Right atrium auricular region (tissue), 2 donors: ENCODE measurements around the gene ZDHHC16. TPM values are rescaled to one million over a fixed set of nuclear protein-coding genes. Genes with fewer than 3 reads are reported as not detected.
"Not testable (repeated sequence)": the region's sequence is repeated elsewhere in the genome, so short reads cannot be mapped to it uniquely, and the experiment has no call there.

ENCODE experiments used
- DNase-seq: peaks from one replicate; pipeline ENCODE4 v3.0.0-alpha.2; 2019; ENCODE audit warnings: low spot score
- H3K27ac ChIP-seq, 2 donors: fragments of 200-600 bp; sonication (generic); 1 replicate in 1 of 2; 2 replicates in 1 of 2; pipeline ENCODE4 v1.5.1; 2016 to 2019
- H3K27me3 ChIP-seq, 2 donors: fragments of 200-600 bp; sonication (generic); one replicate each; pipeline versions ENCODE4 v1.5.1 to v1.6.0; 2017 to 2019
- H3K36me3 ChIP-seq: fragments of 200-600 bp; sonication (generic); one replicate; pipeline ENCODE4 v1.5.1; 2016
- H3K4me1 ChIP-seq, 2 donors: fragments of 200-600 bp; sonication (generic); one replicate each; pipeline versions ENCODE4 v1.5.1 to v1.6.0; 2017 to 2019
- H3K4me3 ChIP-seq, 2 donors: fragments of 200-600 bp; sonication (generic); 1 replicate in 1 of 2; 2 replicates in 1 of 2; pipeline ENCODE4 v1.5.1; 2017 to 2019; ENCODE audit warnings: mild to moderate bottlenecking in 1 of 2, moderate library complexity in 1 of 2
- H3K9me3 ChIP-seq, 2 donors: fragments of 200-600 bp; sonication (generic); one replicate each; pipeline ENCODE4 v1.5.1; 2019
- CTCF ChIP-seq, 2 donors: fragments of 200-600 bp; sonication (generic); IDR thresholded peaks; one replicate each; pipeline ENCODE4 v1.5.1; 2019; ENCODE audit warnings: antibody characterized with exemption in 2 of 2
- total RNA-seq, 2 donors: library from RNA; depleted of rRNA; stranded (reverse); fragments of >200 nt; gene quantifications; one replicate each; pipeline ENCODE4 v1.1.0, GENCODE V29; 2016

The ZDHHC16 gene
- total RNA-seq, 2 donors from 2014 or later: 28.2 to 39.0 TPM

- TF ChIP-seq CTCF (IDR thresholded peaks at IDR 0.05): no peak
- Histone ChIP-seq H3K27ac (no peak overlapping the region), H3K27me3 (no peaks in the 10 kb centered on the region), H3K4me3 (no peak overlapping the region), H3K4me1 (peaks cover 0 to 9% of the 10 kb centered on the region in 2 donors), H3K9me3 (no peaks in the 10 kb centered on the region), H3K36me3 (peaks cover 89% of the 10 kb centered on the region)
- no peak for DNase-seq
Measured at GRCh38 chr10:97474918-97475317, 28.9 kb downstream of the ZDHHC16 start.

GRCh38 chr10:97475936-97476594 lies 30.1 kb downstream of the ZDHHC16 start:
- Histone ChIP-seq H3K27ac (no peak overlapping the region), H3K27me3 (no peaks in the 10 kb centered on the region), H3K36me3 (peaks cover 89% of the 10 kb centered on the region), H3K4me1 (peaks cover 0 to 9% of the 10 kb centered on the region in 2 donors), H3K4me3 (no peak overlapping the region), H3K9me3 (no peaks in the 10 kb centered on the region)
- no peak for TF ChIP-seq CTCF (IDR thresholded peaks at IDR 0.05)
- peak; percentile 16 for DNase-seq

GRCh38 chr10:97479410-97479809 lies 33.4 kb downstream of the ZDHHC16 start:
- not testable (repeated sequence) for H3K9me3 ChIP-seq, H3K27ac ChIP-seq, H3K27me3 ChIP-seq, DNase-seq, H3K4me3 ChIP-seq
- Histone ChIP-seq H3K36me3 (peaks cover 69% of the 10 kb centered on the region), H3K4me1 (peaks cover 0 to 14% of the 10 kb centered on the region in 2 donors)

GRCh38 chr10:97479939-97480338 lies 34.0 kb downstream of the ZDHHC16 start:
- no peaks in the 10 kb centered on the region for H3K9me3 ChIP-seq
- peaks cover 66% of the 10 kb centered on the region for H3K36me3 ChIP-seq
- H3K27me3 ChIP-seq: no peaks in the 10 kb centered on the region
- no peak for DNase-seq
- no peak overlapping the region for H3K4me3 ChIP-seq
- H3K27ac ChIP-seq: no peak overlapping the region
- peaks cover 0 to 14% of the 10 kb centered on the region in 2 donors for H3K4me1 ChIP-seq
- TF ChIP-seq CTCF (IDR thresholded peaks at IDR 0.05): no peak

- no peak for DNase-seq
- Histone ChIP-seq H3K36me3 (peaks cover 57% of the 10 kb centered on the region), H3K9me3 (no peaks in the 10 kb centered on the region), H3K27ac (no peak overlapping the region), H3K4me1 (peaks cover 0 to 9% of the 10 kb centered on the region in 2 donors), H3K4me3 (no peak overlapping the region), H3K27me3 (no peaks in the 10 kb centered on the region)
- TF ChIP-seq CTCF (IDR thresholded peaks at IDR 0.05): no peak
Measured at GRCh38 chr10:97481071-97481470, 35.1 kb downstream of the ZDHHC16 start.

- H3K27ac ChIP-seq: no peak overlapping the region
- no peaks in the 10 kb centered on the region for H3K27me3 ChIP-seq
- H3K36me3 ChIP-seq: peaks cover 48% of the 10 kb centered on the region
- no peak for TF ChIP-seq CTCF (IDR thresholded peaks at IDR 0.05)
- peaks cover 0 to 5% of the 10 kb centered on the region in 2 donors for H3K4me1 ChIP-seq
- no peak overlapping the region for H3K4me3 ChIP-seq
- no peaks in the 10 kb centered on the region for H3K9me3 ChIP-seq
- DNase-seq: no peak
Measured at GRCh38 chr10:97482381-97482780, 36.4 kb downstream of the ZDHHC16 start.
